Calu3 (cell line): ENCODE data around the gene SAMD1. TPM values are rescaled to one million over a fixed set of nuclear protein-coding genes. Genes with fewer than 3 reads are reported as not detected.

Source experiments
- BruUV-seq: library from RNA; stranded (reverse); fragments of 400-500 nt; replicated peaks from 2 replicates; lab custom pipeline; 2021; lab: Mats Ljungman, UMichigan
- CTCF ChIA-PET: fragments of 300-600 bp; sonication (Branson Sonifier 250); formaldehyde crosslinking; loops from one replicate; lab custom pipeline; 2022; ENCODE audit warnings: antibody characterized with exemption; lab: Charles Lee
- DNase-seq: peaks from one replicate; pipeline ENCODE4 v3.0.0; 2022
- H3K27ac Mint-ChIP-seq: one replicate; pipeline ENCODE4 v1.8.0; 2022; ENCODE audit warnings: mixed read lengths; ENCODE audit not compliant: unreplicated experiment
- H3K27me3 Mint-ChIP-seq: one replicate; pipeline ENCODE4 v1.8.0; 2022; ENCODE audit warnings: mixed read lengths; ENCODE audit not compliant: unreplicated experiment
- H3K36me3 Mint-ChIP-seq: one replicate; pipeline ENCODE4 v1.8.0; 2022; ENCODE audit warnings: mild to moderate bottlenecking, moderate library complexity, mixed read lengths; ENCODE audit not compliant: insufficient read depth, unreplicated experiment
- H3K4me1 Mint-ChIP-seq: one replicate; pipeline ENCODE4 v1.8.0; 2022; ENCODE audit warnings: mild to moderate bottlenecking, low read depth, mixed read lengths; ENCODE audit not compliant: unreplicated experiment
- H3K4me3 Mint-ChIP-seq: one replicate; pipeline ENCODE4 v1.8.0; 2022; ENCODE audit warnings: mild to moderate bottlenecking, low read depth, moderate library complexity, mixed read lengths; ENCODE audit not compliant: unreplicated experiment
- H3K9me3 Mint-ChIP-seq: one replicate; pipeline ENCODE4 v1.8.0; 2022; ENCODE audit warnings: low read depth, mixed read lengths; ENCODE audit not compliant: unreplicated experiment
- intact Hi-C: fragments of 100-400 bp; cut with micrococcal nuclease; formaldehyde crosslinking; loops from one replicate; pipeline ENCODE4 v1.10.0; 2022; ENCODE audit not compliant: unreplicated experiment
- total RNA-seq: library from RNA; stranded (reverse); gene quantifications from 2 replicates; pipeline ENCODE4 v1.2.3, GENCODE V29; 2022
- TF ChIP-seq, protein P1 (sequence below): fragments of 200-600 bp; IDR thresholded peaks from one replicate; pipeline ENCODE4 v1.8.0; 2022; ENCODE audit warnings: antibody characterized with exemption; ENCODE audit not compliant: unreplicated experiment

The SAMD1 gene
- total RNA-seq, 1 experiment from 2014 or later: 41.1 TPM

DNA sequence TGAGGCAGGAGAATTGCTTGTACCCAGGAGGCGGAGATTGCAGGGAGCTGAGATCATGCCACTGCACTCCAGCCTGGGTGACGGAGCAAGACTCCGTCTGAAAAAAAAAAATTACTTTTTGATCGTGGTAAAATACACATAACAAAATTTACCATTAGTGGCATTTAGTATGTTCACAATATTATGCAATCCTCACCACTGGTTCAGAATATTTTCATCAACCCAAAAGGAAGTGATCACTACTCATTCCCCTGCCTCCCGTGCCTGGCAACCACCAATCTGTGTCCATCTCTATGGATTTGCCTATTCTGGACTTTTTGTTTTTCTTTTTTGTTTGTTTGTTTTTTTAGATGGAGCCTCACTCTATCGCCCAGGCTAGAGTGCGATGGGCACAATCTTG, 27.4 kb downstream of the SAMD1 start:
- BruUV-seq: no TSS peak
- Mint-ChIP-seq H3K27ac (no peak overlapping the region), H3K4me1 (no peaks in the 10 kb centered on the region), H3K36me3 (peaks cover 12% of the 10 kb centered on the region), H3K4me3 (no peak overlapping the region), H3K27me3 (no peaks in the 10 kb centered on the region), H3K9me3 (no peaks in the 10 kb centered on the region)
- DNase-seq: no peak
- intact Hi-C loops: no loop called here
- TF ChIP-seq, protein P1, sequence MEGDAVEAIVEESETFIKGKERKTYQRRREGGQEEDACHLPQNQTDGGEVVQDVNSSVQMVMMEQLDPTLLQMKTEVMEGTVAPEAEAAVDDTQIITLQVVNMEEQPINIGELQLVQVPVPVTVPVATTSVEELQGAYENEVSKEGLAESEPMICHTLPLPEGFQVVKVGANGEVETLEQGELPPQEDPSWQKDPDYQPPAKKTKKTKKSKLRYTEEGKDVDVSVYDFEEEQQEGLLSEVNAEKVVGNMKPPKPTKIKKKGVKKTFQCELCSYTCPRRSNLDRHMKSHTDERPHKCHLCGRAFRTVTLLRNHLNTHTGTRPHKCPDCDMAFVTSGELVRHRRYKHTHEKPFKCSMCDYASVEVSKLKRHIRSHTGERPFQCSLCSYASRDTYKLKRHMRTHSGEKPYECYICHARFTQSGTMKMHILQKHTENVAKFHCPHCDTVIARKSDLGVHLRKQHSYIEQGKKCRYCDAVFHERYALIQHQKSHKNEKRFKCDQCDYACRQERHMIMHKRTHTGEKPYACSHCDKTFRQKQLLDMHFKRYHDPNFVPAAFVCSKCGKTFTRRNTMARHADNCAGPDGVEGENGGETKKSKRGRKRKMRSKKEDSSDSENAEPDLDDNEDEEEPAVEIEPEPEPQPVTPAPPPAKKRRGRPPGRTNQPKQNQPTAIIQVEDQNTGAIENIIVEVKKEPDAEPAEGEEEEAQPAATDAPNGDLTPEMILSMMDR: no peak
- CTCF ChIA-PET: no interaction called here

- peaks cover 17% of the 10 kb centered on the region for H3K36me3 Mint-ChIP-seq
Measured at GRCh38 chr19:14062558-14062855, 28.0 kb downstream of the SAMD1 start.

GRCh38 chr19:14061751-14062557, 28.6 kb downstream of the SAMD1 start, which contains the start of gene PALM3:
Gene PALM3, minus strand, starts transcription at chr19:14062076. Its CDS starts 96 bp downstream, at chr19:14061980.
- Mint-ChIP-seq H3K36me3 (peaks cover 17% of the 10 kb centered on the region), H3K27me3 (no peaks in the 10 kb centered on the region), H3K4me3 (peak within 1 kb of the TSS; percentile 67), H3K9me3 (no peaks in the 10 kb centered on the region), H3K27ac (peak within 1 kb of the TSS; percentile 3), H3K4me1 (no peaks in the 10 kb centered on the region)
- peak; percentile 80 for DNase-seq
- BruUV-seq: no TSS peak
- CTCF ChIA-PET: no interaction called here
- intact Hi-C loops: no loop called here
- TF ChIP-seq, protein P1: no peak

More at GRCh38 chr19:14062558-14062855, 28.0 kb downstream of the SAMD1 start:
- no TSS peak for BruUV-seq
- CTCF ChIA-PET: no interaction called here
- Mint-ChIP-seq H3K9me3 (no peaks in the 10 kb centered on the region), H3K4me3 (peak overlapping the region; percentile 67), H3K4me1 (no peaks in the 10 kb centered on the region), H3K27me3 (no peaks in the 10 kb centered on the region), H3K27ac (no peak overlapping the region)
- intact Hi-C loops: no loop called here
- DNase-seq: no peak
- TF ChIP-seq, protein P1: no peak

GRCh38 chr19:14061081-14061749, 29.3 kb downstream of the SAMD1 start:
- TSS peak; percentile 78 for BruUV-seq
- intact Hi-C loops: no loop called here
- no peaks in the 10 kb centered on the region for H3K27me3 Mint-ChIP-seq
- CTCF ChIA-PET: no interaction called here
- H3K9me3 Mint-ChIP-seq: no peaks in the 10 kb centered on the region
- no peaks in the 10 kb centered on the region for H3K4me1 Mint-ChIP-seq
- TF ChIP-seq, protein P1: no peak
- DNase-seq: peak; percentile 20
- peak overlapping the region; percentile 3 for H3K27ac Mint-ChIP-seq
- H3K4me3 Mint-ChIP-seq: peak overlapping the region; percentile 67
- H3K36me3 Mint-ChIP-seq: peaks cover 17% of the 10 kb centered on the region
